NCI-H2081 (cell line): ENCODE results near the gene SLIT3.

Experiments
- DNase-seq, 2 experiments: peaks; one replicate each; lab custom pipeline; 2025; lab: John Stamatoyannopoulos, UW

The SLIT3 gene

GRCh38 chr5:168705321-168705720 lies 595.6 kb downstream of the SLIT3 start:
- DNase-seq, result no peak

GRCh38 chr5:168702511-168702910 lies 598.4 kb downstream of the SLIT3 start:
- no peak for DNase-seq

- no peak for DNase-seq
Observed at GRCh38 chr5:168701641-168702040, 599.3 kb downstream of the SLIT3 start.

GRCh38 chr5:168699002-168699401 lies 601.9 kb downstream of the SLIT3 start:
- DNase-seq, result no peak

GRCh38 chr5:168697034-168697720 lies 603.8 kb downstream of the SLIT3 start:
- DNase-seq, result no peak

- DNase-seq, result no peak
Observed at GRCh38 chr5:168696611-168697010, 604.3 kb downstream of the SLIT3 start.

- no peak for DNase-seq
Observed at GRCh38 chr5:168695301-168695835, 605.6 kb downstream of the SLIT3 start.

GRCh38 chr5:168694289-168694688 lies 606.6 kb downstream of the SLIT3 start:
- DNase-seq, result no peak

- no peak for DNase-seq
Observed at GRCh38 chr5:168693883-168694282, 607.1 kb downstream of the SLIT3 start.

GRCh38 chr5:168693297-168693696 lies 607.6 kb downstream of the SLIT3 start:
- DNase-seq, result no peak

GRCh38 chr5:168691891-168692290 lies 609.0 kb downstream of the SLIT3 start:
- DNase-seq, result no peak

- no peak for DNase-seq
Observed at GRCh38 chr5:168689260-168689659, 611.7 kb downstream of the SLIT3 start.

GRCh38 chr5:168686837-168687236 lies 614.1 kb downstream of the SLIT3 start:
- DNase-seq, result no peak

GRCh38 chr5:168685566-168685965 lies 615.4 kb downstream of the SLIT3 start:
- DNase-seq, result no peak

- DNase-seq, result no peak
Observed at GRCh38 chr5:168683927-168684295, 617.0 kb downstream of the SLIT3 start.

- DNase-seq, result no peak
Observed at GRCh38 chr5:168683247-168683926, 617.6 kb downstream of the SLIT3 start.

- no peak for DNase-seq
Observed at GRCh38 chr5:168681556-168682183, 619.3 kb downstream of the SLIT3 start.

GRCh38 chr5:168680395-168680794 lies 620.5 kb downstream of the SLIT3 start:
- no peak for DNase-seq

GRCh38 chr5:168679515-168679920 lies 621.4 kb downstream of the SLIT3 start:
- peak; percentile 39 to 57 for DNase-seq

GRCh38 chr5:168676501-168676900 lies 624.4 kb downstream of the SLIT3 start:
- no peak for DNase-seq

GRCh38 chr5:168675883-168676408 lies 625.0 kb downstream of the SLIT3 start:
- no peak for DNase-seq

- no peak for DNase-seq
Observed at GRCh38 chr5:168674893-168675482, 626.0 kb downstream of the SLIT3 start.
